ENCODE results near the gene BICRA.
"Not testable (repeated sequence)": the region's sequence is repeated elsewhere in the genome, so short reads cannot be mapped to it uniquely, and the experiment has no call there.

Gene BICRA

GRCh38 chr19:47598407-47599349 is 10.3 kb upstream of the BICRA start:
- peak; percentile 34; the same call in 1 of the 2 replicates for TF ChIP-seq PATZ1 (CRISPR knock-in tag; IDR thresholded peaks at IDR 0.05; ENCODE audit: borderline replicate concordance)
- no peak for TF ChIP-seq TSHZ2 (CRISPR knock-in tag; IDR thresholded peaks at IDR 0.05)
- ATAC-seq = peak; percentile 66

GRCh38 chr19:47599671-47600245 is 9.2 kb upstream of the BICRA start:
- ATAC-seq = not testable (repeated sequence)

- ATAC-seq = peak; percentile 93
- TF ChIP-seq CSRNP3 (CRISPR knock-in tag; IDR thresholded peaks at IDR 0.05) (no peak), TCF4 (CRISPR knock-in tag; IDR thresholded peaks at IDR 0.05; ENCODE audit: borderline replicate concordance) (no peak), ZFP30 (CRISPR knock-in tag; IDR thresholded peaks at IDR 0.05) (no peak), ZFP3 (CRISPR knock-in tag; IDR thresholded peaks at IDR 0.05) (no peak), ZNF8 (CRISPR knock-in tag; IDR thresholded peaks at IDR 0.05) (no peak), PPARA (CRISPR knock-in tag; IDR thresholded peaks at IDR 0.05; ENCODE audit: borderline replicate concordance) (no peak), PATZ1 (CRISPR knock-in tag; IDR thresholded peaks at IDR 0.05; ENCODE audit: borderline replicate concordance) (no peak), OSR1 (CRISPR knock-in tag; IDR thresholded peaks at IDR 0.05) (no peak), ESRRG (CRISPR knock-in tag; IDR thresholded peaks at IDR 0.05) (no peak), ZNF70 (CRISPR knock-in tag; IDR thresholded peaks at IDR 0.05) (no peak)
Observed at GRCh38 chr19:47600246-47601179, 8.4 kb upstream of the BICRA start.

GRCh38 chr19:47601180-47601904 is 7.6 kb upstream of the BICRA start:
- no peak for ATAC-seq
- TF ChIP-seq OSR1 (CRISPR knock-in tag; IDR thresholded peaks at IDR 0.05) = no peak
- TF ChIP-seq ZNF70 (CRISPR knock-in tag; IDR thresholded peaks at IDR 0.05) = no peak
- no peak for TF ChIP-seq TCF4 (CRISPR knock-in tag; IDR thresholded peaks at IDR 0.05; ENCODE audit: borderline replicate concordance)
- TF ChIP-seq POU6F1 (CRISPR knock-in tag; IDR thresholded peaks at IDR 0.05; ENCODE audit: borderline replicate concordance, low read depth) = no peak
- no peak for TF ChIP-seq CSRNP3 (CRISPR knock-in tag; IDR thresholded peaks at IDR 0.05)
- TF ChIP-seq ZC3H10 (CRISPR knock-in tag; IDR thresholded peaks at IDR 0.05) = no peak
- TF ChIP-seq TOX (CRISPR knock-in tag; IDR thresholded peaks at IDR 0.05; ENCODE audit: borderline replicate concordance) = no peak
- TF ChIP-seq BACH2 (CRISPR knock-in tag; IDR thresholded peaks at IDR 0.05; ENCODE audit: borderline replicate concordance) = no peak
- no peak for TF ChIP-seq ZNF8 (CRISPR knock-in tag; IDR thresholded peaks at IDR 0.05)
- TF ChIP-seq PATZ1 (CRISPR knock-in tag; IDR thresholded peaks at IDR 0.05; ENCODE audit: borderline replicate concordance) = no peak

Data from SK-N-SH treated with all-trans-retinoic acid at 6 μM for 48 hours (cell line).